AG10803 (cell line): Measurements from ENCODE around the gene NBL1.

Experiments used
- DNase-seq: peaks from one replicate; pipeline ENCODE4 v3.0.0; 2010; ENCODE audit warnings: low read depth
- H3K4me3 ChIP-seq: 2 replicates; pipeline ENCODE4 v1.5.1; 2011; ENCODE audit warnings: mild to moderate bottlenecking, low read length, control low read depth
- CTCF ChIP-seq: conservative IDR thresholded peaks from 2 replicates; pipeline ENCODE4 v1.5.1; 2011; ENCODE audit warnings: mild to moderate bottlenecking, low read length, control low read depth, inconsistent platforms

NBL1 gene

DNA sequence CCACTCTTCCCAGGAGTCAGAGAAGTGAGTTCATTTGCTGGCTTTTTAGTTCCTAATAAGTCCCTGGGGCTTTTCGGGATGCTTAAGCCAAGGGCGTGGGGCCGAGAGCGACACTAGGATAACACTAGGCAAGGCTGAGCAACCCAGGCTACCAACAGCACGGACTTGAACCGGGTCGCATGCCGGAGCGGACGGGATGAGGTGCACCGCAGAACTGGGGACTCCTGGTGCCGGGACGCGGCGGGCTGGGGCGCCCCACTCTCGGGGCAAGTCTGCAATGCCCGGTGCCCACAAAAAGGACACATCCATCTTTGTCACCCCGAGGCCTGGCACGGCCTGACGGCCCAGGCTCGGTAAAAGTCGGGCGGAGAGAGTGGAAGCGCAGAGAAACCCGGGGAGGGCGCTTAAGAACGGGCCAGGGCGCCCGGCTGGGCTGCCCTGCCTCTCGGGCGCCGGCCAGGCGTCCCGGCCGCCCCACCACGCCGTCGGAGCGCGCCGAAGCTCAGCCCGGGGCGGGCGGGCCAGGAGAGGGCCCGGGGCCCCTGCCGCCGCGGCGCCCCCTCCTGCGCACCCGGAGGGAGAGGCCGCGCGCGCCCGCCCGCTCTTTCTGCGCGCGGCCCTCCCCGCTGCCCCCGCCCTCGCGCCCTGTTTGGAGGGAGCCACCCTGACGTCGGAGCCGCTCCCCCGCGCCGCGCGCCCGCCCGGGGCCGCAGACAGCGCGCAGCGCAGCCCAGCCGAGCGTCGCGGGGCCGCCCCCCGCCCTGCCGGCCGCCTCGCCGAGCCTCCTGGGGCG lies at the start of gene NBL1:
Gene NBL1 (plus strand): TSS at position 710 of the 793 bp plus-strand sequence. CDS start 10,720 bp downstream, outside the sequence.
- DNase-seq: peak; percentile 63
- TF ChIP-seq CTCF: no peak
- peak within 1 kb of the TSS; percentile 82 for H3K4me3 ChIP-seq

GRCh38 chr1:19596065-19596713 lies 47.9 kb upstream of the NBL1 start:
- no peak for TF ChIP-seq CTCF
- peak overlapping the region; percentile 83 for H3K4me3 ChIP-seq
- peak; percentile 41 for DNase-seq

- H3K4me3 ChIP-seq: peak overlapping the region; percentile 83
- no peak for TF ChIP-seq CTCF
- DNase-seq: peak; percentile 96
Observed at GRCh38 chr1:19596714-19597495, 47.2 kb upstream of the NBL1 start.

- TF ChIP-seq CTCF: no peak
- DNase-seq: peak; percentile 29
Observed at GRCh38 chr1:19597496-19598309, 46.4 kb upstream of the NBL1 start.

GRCh38 chr1:19599810-19600209 lies 44.3 kb upstream of the NBL1 start:
- TF ChIP-seq CTCF: no peak
- DNase-seq: no peak
- H3K4me3 ChIP-seq: no peak overlapping the region

More at GRCh38 chr1:19597496-19598309, 46.4 kb upstream of the NBL1 start:
- H3K4me3 ChIP-seq: peak overlapping the region; percentile 83

- no peak for DNase-seq
- TF ChIP-seq CTCF: no peak
- no peak overlapping the region for H3K4me3 ChIP-seq
Observed at GRCh38 chr1:19602486-19602885, 41.6 kb upstream of the NBL1 start.
